ENCODE data around the gene ZC3H10.

DNA sequence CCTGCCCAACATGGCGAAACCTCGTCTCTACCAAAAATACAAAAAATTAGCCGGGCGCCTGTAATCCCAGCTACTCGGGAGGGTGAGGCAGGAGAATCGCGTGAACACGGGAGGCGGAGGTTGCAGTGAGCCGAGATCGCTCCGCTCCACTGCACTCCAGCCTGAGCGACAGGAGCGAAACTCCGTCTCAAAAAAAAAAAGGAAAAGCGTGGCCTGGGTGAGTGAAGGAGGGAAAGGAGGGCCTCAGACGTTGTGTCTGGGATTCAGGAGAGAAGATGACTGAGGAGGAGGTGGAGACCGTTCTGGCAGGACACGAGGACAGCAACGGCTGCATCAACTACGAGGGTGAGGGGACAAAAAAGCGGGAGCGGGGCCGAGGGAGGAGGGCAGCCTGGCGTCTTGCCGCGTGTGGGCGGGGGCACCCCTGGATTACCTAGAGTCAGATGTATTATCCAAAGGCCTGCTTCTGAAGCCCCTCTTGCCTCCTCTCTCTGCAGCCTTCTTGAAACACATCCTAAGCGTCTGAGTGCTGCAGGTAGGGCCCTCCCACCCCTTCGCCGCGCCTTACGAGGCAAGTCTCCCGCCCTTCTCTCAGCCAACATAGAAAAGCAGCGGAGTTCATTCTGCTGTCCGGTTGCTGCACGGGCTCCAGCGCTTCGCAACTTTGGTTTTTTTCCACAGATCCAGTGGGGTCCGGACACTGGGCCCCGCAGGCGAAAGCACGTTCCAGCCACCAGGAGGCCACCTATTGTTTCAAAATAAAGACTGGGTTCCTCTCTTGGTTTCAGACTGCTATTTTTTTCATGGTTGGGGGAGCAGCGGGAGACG lies 39.3 kb downstream of the ZC3H10 start:
- TF ChIP-seq CTCF (IDR thresholded peaks at IDR 0.05), result no peak; the same call in 1 of the 2 replicates
- no peak for TF ChIP-seq PRDM15 (CRISPR knock-in tag; IDR thresholded peaks at IDR 0.05)
- no peak for TF ChIP-seq ESRRA (CRISPR knock-in tag; IDR thresholded peaks at IDR 0.05; ENCODE audit: borderline replicate concordance)
- no peak for TF ChIP-seq NR2C2 (CRISPR knock-in tag; IDR thresholded peaks at IDR 0.05)
- TF ChIP-seq MAX (CRISPR knock-in tag; IDR thresholded peaks at IDR 0.05), result peak; percentile 70
- TF ChIP-seq CREM (CRISPR knock-in tag; IDR thresholded peaks at IDR 0.05), result no peak
- TF ChIP-seq FOXJ3 (CRISPR knock-in tag; IDR thresholded peaks at IDR 0.05; ENCODE audit: borderline replicate concordance), result no peak
- TF ChIP-seq, protein P1, sequence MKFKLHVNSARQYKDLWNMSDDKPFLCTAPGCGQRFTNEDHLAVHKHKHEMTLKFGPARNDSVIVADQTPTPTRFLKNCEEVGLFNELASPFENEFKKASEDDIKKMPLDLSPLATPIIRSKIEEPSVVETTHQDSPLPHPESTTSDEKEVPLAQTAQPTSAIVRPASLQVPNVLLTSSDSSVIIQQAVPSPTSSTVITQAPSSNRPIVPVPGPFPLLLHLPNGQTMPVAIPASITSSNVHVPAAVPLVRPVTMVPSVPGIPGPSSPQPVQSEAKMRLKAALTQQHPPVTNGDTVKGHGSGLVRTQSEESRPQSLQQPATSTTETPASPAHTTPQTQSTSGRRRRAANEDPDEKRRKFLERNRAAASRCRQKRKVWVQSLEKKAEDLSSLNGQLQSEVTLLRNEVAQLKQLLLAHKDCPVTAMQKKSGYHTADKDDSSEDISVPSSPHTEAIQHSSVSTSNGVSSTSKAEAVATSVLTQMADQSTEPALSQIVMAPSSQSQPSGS (CRISPR knock-in tag; IDR thresholded peaks at IDR 0.05; ENCODE audit: borderline replicate concordance, low read depth), result no peak
- no peak for TF ChIP-seq SMAD4 (CRISPR knock-in tag; IDR thresholded peaks at IDR 0.05)
- TF ChIP-seq, protein P2, sequence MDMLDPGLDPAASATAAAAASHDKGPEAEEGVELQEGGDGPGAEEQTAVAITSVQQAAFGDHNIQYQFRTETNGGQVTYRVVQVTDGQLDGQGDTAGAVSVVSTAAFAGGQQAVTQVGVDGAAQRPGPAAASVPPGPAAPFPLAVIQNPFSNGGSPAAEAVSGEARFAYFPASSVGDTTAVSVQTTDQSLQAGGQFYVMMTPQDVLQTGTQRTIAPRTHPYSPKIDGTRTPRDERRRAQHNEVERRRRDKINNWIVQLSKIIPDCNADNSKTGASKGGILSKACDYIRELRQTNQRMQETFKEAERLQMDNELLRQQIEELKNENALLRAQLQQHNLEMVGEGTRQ (CRISPR knock-in tag; IDR thresholded peaks at IDR 0.05), result no peak
- TF ChIP-seq TEAD4 (CRISPR knock-in tag; IDR thresholded peaks at IDR 0.05), result no peak
- no peak for TF ChIP-seq ZNF138 (CRISPR knock-in tag; conservative IDR thresholded peaks at IDR 0.05)
- TF ChIP-seq ZNF263 (CRISPR knock-in tag; IDR thresholded peaks at IDR 0.05; ENCODE audit: low read depth), result no peak
- TF ChIP-seq TCF7 (CRISPR knock-in tag; IDR thresholded peaks at IDR 0.05; ENCODE audit: low read depth), result no peak

Measured in WTC11 (cell line).